ENCODE data around the gene LONP2.
A peak's percentile ranks its signal among the peaks of the same experiment; 100 is the strongest.
"Not testable (repeated sequence)": the region's sequence is repeated elsewhere in the genome, so short reads cannot be mapped to it uniquely, and the experiment has no call there.

LONP2 gene

GRCh38 chr16:48365601-48366164, 121.6 kb downstream of the LONP2 start:
- ChIA-PET POLR2A (interaction anchor here (0.7 to 1.5 kb wide), 7 partner anchors 10 to 257 kb away, joined by 3 to 11 read pairs (median 6); partner anchors contain the start of genes N4BP1 and SIAH1), CTCF (interaction anchor here (0.8 to 3.0 kb wide), 12 partner anchors 9 to 265 kb away, joined by 3 to 20 read pairs (median 5); partner anchors contain the start of gene SIAH1)
- peak; percentile 86 for DNase-seq (ENCODE audit: extremely low spot score)
- no peak for TF ChIP-seq CTCF (IDR thresholded peaks at IDR 0.05; ENCODE audit: control extremely low read depth, extremely low read depth, low read depth, missing control alignments)

GRCh38 chr16:48366165-48367093, 122.3 kb downstream of the LONP2 start:
- peak; percentile 50 for DNase-seq (ENCODE audit: extremely low spot score)
- CTCF ChIA-PET: interaction anchor here (1.2 to 3.0 kb wide), 12 partner anchors 8 to 264 kb away, joined by 3 to 20 read pairs (median 5); partner anchors contain the start of gene SIAH1
- POLR2A ChIA-PET: interaction anchor here (0.7 to 1.5 kb wide), 6 partner anchors 10 to 243 kb away, joined by 3 to 11 read pairs (median 6); partner anchors contain the start of genes N4BP1 and SIAH1
- no peak for TF ChIP-seq CTCF (IDR thresholded peaks at IDR 0.05; ENCODE audit: control extremely low read depth, extremely low read depth, low read depth, missing control alignments)

GRCh38 chr16:48367441-48368049, 123.4 kb downstream of the LONP2 start:
- no peak for TF ChIP-seq CTCF (IDR thresholded peaks at IDR 0.05; ENCODE audit: control extremely low read depth, extremely low read depth, low read depth, missing control alignments)
- ChIA-PET CTCF (interaction anchor here (0.9 to 2.5 kb wide), 6 partner anchors 9 to 256 kb away, joined by 3 to 6 read pairs (median 5); no protein-coding TSS in a partner anchor), POLR2A (interaction anchor here (1.5 kb wide), 1 partner anchor 12 kb away, joined by 7 read pairs; no protein-coding TSS in a partner anchor)
- DNase-seq (ENCODE audit: extremely low spot score): no peak

GRCh38 chr16:48369765-48370164, 125.7 kb downstream of the LONP2 start:
- no peak for DNase-seq (ENCODE audit: extremely low spot score)
- ChIA-PET CTCF (interaction anchor here (1.4 to 1.7 kb wide), 7 partner anchors 9 to 253 kb away, joined by 4 to 8 read pairs (median 5); partner anchors contain the start of gene SIAH1), POLR2A (no interaction called here)
- no peak for TF ChIP-seq CTCF (IDR thresholded peaks at IDR 0.05; ENCODE audit: control extremely low read depth, extremely low read depth, low read depth, missing control alignments)

GRCh38 chr16:48370229-48370628, 126.1 kb downstream of the LONP2 start:
- POLR2A ChIA-PET: no interaction called here
- no peak for TF ChIP-seq CTCF (IDR thresholded peaks at IDR 0.05; ENCODE audit: control extremely low read depth, extremely low read depth, low read depth, missing control alignments)
- CTCF ChIA-PET: interaction anchor here (1.4 to 1.7 kb wide), 5 partner anchors 8 to 253 kb away, joined by 5 to 8 read pairs (median 6); no protein-coding TSS in a partner anchor
- DNase-seq (ENCODE audit: extremely low spot score): no peak

- POLR2A ChIA-PET: not testable (repeated sequence)
- CTCF ChIA-PET: interaction anchor here (0.8 kb wide), 1 partner anchor 252 kb away, joined by 3 read pairs; no protein-coding TSS in a partner anchor
These were observed 126.7 kb downstream of the LONP2 start for GRCh38 chr16:48370668-48371392.

More at GRCh38 chr16:48370668-48371392, 126.7 kb downstream of the LONP2 start:
- DNase-seq (ENCODE audit: extremely low spot score): not testable (repeated sequence)
